NCI-H2196 (cell line): Measurements from ENCODE around the gene TPST2.

ENCODE experiments used
- DNase-seq: peaks from one replicate; lab custom pipeline; 2025; ENCODE audit not compliant: unreplicated experiment; lab: John Stamatoyannopoulos, UW

Gene TPST2

GRCh38 chr22:26581026-26581425, 8.9 kb downstream of the TPST2 start:
- no peak for DNase-seq

DNA sequence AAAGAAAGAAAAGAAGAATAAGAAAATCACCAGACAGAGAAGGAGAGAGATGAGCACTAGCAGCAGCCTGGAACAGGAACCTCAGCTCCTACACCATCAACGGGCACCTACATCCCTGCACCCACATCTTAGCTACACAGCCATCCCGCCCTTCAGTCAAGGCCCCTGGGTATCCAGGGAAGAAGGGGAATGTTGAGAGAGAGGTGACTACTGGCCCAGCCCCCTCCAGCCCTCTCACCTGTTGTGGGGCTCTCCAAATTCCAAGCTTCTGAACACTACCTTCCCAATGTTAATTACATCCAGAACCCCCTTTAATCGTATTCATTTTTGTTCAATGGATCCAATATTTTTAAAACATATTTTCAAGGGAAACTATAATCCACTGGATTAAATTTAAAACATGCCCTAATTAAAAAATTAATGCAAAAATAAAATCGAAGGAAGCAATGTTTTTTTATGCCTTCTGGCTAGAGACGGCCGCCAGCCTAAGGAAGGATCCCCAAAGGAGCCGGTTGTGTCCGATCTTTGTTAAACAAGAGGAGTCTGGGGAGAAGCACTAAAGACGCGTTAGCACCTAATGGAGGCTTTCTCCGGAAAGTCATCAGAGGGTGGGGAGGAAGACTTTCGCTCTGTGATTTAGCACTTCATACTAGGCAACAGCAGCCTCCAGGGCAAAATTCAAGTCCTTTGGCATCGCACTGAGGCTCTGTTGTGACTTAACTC, 9.5 kb downstream of the TPST2 start:
- no peak for DNase-seq

- DNase-seq, result no peak
Measured at GRCh38 chr22:26579331-26579886, 10.5 kb downstream of the TPST2 start.

GRCh38 chr22:26577081-26577480, 12.9 kb downstream of the TPST2 start:
- DNase-seq, result no peak

DNA sequence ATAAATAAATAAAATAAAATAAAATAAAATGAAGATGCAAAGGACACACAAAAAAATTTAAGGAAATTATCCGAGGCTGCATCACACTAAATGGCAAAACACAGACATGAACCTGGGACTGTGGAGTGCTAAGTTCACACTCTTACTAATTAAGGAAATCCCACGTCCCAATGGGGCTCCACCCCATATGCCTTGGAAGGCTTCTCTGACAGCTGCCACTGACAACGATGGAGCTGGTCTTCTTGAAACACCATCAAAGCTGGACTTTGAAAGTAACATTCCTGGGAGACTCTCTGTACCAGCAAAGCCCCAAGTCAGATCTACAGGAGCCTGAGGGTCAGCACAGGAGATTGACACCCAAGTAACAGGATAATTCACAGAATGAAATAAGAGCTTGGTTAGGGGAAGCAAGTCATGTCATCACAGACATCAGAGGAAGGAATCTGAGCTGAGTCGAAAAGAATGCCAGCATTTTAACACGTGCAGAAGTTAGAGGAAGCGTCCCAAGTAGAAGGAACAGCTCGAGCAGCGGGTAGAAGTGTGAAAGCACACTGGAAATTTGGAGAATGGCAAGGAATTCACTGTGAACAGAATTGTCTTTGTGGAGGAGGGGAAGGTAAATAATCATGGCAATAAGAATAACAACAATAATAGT, 13.8 kb downstream of the TPST2 start:
- DNase-seq, result no peak

- no peak for DNase-seq
Measured at GRCh38 chr22:26574001-26574723, 15.8 kb downstream of the TPST2 start.

- peak; percentile 5 for DNase-seq
Measured at GRCh38 chr22:26573026-26573662, 16.8 kb downstream of the TPST2 start.

GRCh38 chr22:26570864-26571525, 18.9 kb downstream of the TPST2 start:
- no peak for DNase-seq

GRCh38 chr22:26570115-26570514, 19.8 kb downstream of the TPST2 start:
- no peak for DNase-seq

- no peak for DNase-seq
Measured at GRCh38 chr22:26568207-26568706, 21.7 kb downstream of the TPST2 start.

GRCh38 chr22:26567610-26568009, 22.3 kb downstream of the TPST2 start:
- DNase-seq, result no peak

DNA sequence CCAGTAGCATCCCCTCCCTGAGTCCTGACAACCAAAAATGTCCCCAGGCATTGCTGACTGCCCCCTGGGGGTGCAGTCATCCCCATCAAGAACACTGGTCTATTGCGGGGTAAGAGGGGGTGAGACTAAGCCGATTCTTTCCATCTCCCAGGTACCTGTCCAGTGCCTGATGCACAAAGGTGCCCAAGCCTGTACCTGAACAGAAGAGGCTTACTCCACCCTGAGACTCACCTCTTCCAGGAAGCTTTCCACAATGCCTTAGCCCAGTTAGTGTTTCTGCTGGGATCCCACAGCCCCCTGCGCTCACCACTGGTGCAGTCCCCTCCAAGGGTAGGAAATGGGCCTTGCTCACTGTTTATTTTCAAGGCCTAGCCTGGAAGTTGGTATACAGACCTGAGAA, 22.9 kb downstream of the TPST2 start:
- no peak for DNase-seq

DNA sequence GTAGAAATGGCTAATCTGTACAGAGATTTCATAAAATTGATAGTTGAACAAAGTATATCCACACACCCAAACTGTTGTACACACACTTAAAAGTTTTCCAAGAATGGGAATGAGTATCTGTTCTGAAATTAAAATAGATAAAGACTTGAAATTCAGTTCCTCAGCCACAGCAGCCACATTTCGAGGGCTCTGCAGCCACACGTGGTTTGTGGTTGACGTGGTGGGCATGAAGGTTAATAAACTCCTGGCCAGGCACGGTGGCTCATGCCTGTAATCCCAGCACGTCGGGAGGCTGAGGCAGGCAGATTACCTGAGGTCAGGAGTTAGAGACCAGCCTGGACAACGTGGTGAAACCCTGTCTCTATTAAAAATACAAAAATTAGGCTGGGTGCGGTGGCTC, 24.0 kb downstream of the TPST2 start:
- no peak for DNase-seq

- DNase-seq, result no peak
Measured at GRCh38 chr22:26565181-26565580, 24.8 kb downstream of the TPST2 start.

GRCh38 chr22:26564672-26565071, 25.3 kb downstream of the TPST2 start:
- DNase-seq, result no peak

DNA sequence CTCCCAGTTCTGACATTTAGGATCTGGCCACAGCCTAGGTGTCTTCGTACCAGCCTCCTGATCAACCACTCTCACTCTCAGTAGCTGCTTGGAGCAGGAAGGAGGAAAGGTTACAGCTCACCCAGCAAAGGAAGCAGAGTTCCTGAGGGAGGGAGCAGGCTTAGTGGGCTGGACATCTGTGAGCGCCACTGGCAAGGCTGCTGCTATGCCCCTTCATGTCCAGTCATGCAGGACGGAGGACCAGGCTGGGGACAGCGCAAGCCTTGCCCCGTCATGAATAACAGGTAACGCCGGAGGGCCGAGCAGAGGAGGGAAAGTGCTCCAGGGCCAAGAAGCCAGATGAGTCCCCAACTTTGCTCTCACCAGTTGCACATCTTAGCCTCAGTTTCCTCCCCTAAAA, 25.8 kb downstream of the TPST2 start:
- DNase-seq, result no peak

DNA sequence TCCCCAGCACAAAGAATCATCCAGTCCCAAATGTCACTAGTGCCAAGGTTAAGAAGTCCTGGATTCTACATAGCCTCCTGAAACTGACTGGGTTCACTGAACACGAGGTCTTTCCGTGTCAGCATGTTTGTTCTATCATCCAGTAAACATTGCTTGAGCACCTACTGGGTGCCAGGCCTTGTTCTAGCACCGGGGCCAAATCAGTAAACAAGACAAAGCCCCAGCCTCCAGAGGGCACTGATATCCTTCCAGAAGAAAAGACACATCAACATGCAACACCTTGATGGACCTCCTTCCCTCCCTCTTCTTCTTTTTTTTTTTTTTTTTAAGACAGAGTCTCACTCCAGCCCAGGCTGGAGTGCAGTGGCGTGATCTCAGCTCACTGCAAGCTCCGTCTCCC, 26.9 kb downstream of the TPST2 start:
- no peak for DNase-seq

GRCh38 chr22:26561756-26562417, 28.0 kb downstream of the TPST2 start:
- no peak for DNase-seq

DNA sequence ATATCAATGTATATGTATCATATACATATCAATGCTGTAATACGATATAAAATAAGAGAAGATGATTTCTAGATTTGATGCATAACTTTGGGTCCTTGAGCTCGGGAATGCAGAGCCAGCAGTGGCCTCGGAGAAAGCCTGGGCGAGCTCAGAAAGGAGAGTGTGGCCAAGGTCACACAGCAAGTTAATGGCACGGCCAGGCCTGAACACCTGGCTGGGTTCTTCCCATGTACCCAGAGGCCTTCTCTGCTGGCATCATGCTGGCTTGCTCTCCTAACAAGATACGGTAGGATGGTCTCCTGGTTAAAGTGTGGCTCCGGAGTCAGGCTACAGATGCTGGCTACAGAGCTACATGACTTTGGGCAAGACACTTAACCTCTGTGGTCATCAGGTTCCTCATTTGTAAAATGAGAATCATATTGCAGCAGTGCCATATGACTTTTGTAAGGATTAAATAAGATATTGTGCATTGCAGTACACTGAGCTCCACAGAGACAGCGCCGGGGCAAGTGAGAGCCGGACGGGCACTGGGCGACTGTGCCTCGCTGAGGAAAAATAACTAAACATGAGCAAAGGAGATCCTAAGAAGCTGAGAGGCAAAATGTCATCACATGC, 29.9 kb downstream of the TPST2 start:
- no peak for DNase-seq
